WTC11 (cell line): ENCODE measurements around the gene TDRD9.

Source experiments
- CREB1 ChIP-seq: sonication (generic); formaldehyde crosslinking; IDR thresholded peaks from 2 replicates; pipeline ENCODE4 v1.8.0; 2023; ENCODE audit warnings: mild to moderate bottlenecking, missing genetic modification reagents
- CTCF ChIP-seq: fragments of 200-600 bp; IDR thresholded peaks from 2 replicates; pipeline ENCODE4 v1.8.0; 2022; ENCODE audit warnings: antibody characterized with exemption
- ETV6 ChIP-seq: sonication (generic); formaldehyde crosslinking; IDR thresholded peaks from 2 replicates; pipeline ENCODE4 v1.8.1; 2022; ENCODE audit warnings: mild to moderate bottlenecking, missing genetic modification reagents
- RELA ChIP-seq: sonication (generic); formaldehyde crosslinking; IDR thresholded peaks from 2 replicates; pipeline ENCODE4 v1.8.1; 2022; ENCODE audit warnings: missing genetic modification reagents, mild to moderate bottlenecking, borderline replicate concordance
- SP1 ChIP-seq: sonication (generic); formaldehyde crosslinking; conservative IDR thresholded peaks from 2 replicates; pipeline ENCODE4 v1.8.1; 2022; ENCODE audit warnings: missing genetic modification reagents
- TCF7 ChIP-seq: sonication (generic); formaldehyde crosslinking; IDR thresholded peaks from 2 replicates; pipeline ENCODE4 v1.8.0; 2022; ENCODE audit warnings: mild to moderate bottlenecking, low read depth, missing genetic modification reagents, moderate library complexity
- ZBTB21 ChIP-seq: sonication (generic); formaldehyde crosslinking; IDR thresholded peaks from 2 replicates; pipeline ENCODE4 v1.8.1; 2023; ENCODE audit warnings: mild to moderate bottlenecking, missing genetic modification reagents, borderline replicate concordance
- ZNF121 ChIP-seq: sonication (generic); formaldehyde crosslinking; IDR thresholded peaks from 2 replicates; pipeline ENCODE4 v1.8.0; 2023; ENCODE audit warnings: missing genetic modification reagents
- ZNF232 ChIP-seq: sonication (generic); formaldehyde crosslinking; IDR thresholded peaks from 2 replicates; pipeline ENCODE4 v1.8.0; 2022; ENCODE audit warnings: mild to moderate bottlenecking, missing genetic modification reagents

GRCh38 chr14:104086210-104086660 lies 158.0 kb downstream of the TDRD9 start:
- TF ChIP-seq CTCF (no peak), CREB1 (no peak), TCF7 (CRISPR knock-in tag) (no peak), ZNF121 (no peak), ETV6 (CRISPR knock-in tag) (no peak), ZBTB21 (CRISPR knock-in tag) (no peak), SP1 (CRISPR knock-in tag) (no peak), ZNF232 (no peak), RELA (no peak)
